HL-60 (cell line): Measurements from ENCODE around the gene ZNF512B.

ENCODE experiments used
- GABPA ChIP-seq: IDR thresholded peaks from 2 replicates; pipeline ENCODE4 v1.6.1; 2012; ENCODE audit warnings: low read depth
- POLR2AphosphoS5 ChIP-seq: IDR thresholded peaks from 2 replicates; pipeline ENCODE4 v1.6.1; 2012; ENCODE audit warnings: low read depth
- REST ChIP-seq: IDR thresholded peaks from 2 replicates; pipeline ENCODE4 v1.6.1; 2012; ENCODE audit warnings: low read depth; ENCODE audit not compliant: insufficient replicate concordance
- SPI1 ChIP-seq: IDR thresholded peaks from 2 replicates; pipeline ENCODE4 v1.6.1; 2012; ENCODE audit warnings: low read depth, mild to moderate bottlenecking, borderline replicate concordance
- TF ChIP-seq, protein P1 (sequence below): IDR thresholded peaks from one replicate; pipeline ENCODE4 v1.5.1; 2011; ENCODE audit warnings: low read length, control low read depth, inconsistent platforms; ENCODE audit not compliant: insufficient read depth

DNA sequence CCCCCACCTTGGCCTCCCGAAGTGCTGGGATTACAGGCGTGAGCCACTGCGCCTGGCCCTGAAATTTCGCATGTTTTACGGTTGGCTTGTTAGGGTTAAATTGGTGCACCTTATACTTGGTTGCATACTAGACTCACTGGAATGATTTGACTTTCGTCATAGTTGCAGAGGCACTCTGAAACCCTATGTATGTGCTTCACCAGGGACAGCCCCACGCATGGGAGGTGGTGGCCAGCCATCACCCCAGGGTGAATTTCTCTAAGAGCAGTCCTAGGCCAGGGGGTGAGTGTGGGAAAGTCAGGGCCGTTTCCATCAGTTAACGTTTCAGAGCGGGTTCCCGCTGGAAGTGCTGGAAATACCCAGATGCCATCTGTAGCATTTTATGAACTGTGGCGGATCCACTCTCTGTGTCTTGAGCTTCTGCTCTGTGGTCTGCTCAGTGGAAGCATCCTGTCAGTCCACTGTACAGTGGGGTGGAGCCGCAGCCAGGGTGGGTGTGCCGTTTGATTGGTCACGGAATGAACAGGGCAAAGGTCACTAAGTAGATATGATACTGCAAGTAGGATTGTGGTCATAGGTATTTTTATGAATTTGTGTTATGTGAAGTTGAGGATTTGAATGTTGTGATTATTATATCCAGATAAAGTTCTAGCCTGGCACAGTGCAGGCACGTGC, 61.6 kb downstream of the ZNF512B start:
- TF ChIP-seq, protein P1, sequence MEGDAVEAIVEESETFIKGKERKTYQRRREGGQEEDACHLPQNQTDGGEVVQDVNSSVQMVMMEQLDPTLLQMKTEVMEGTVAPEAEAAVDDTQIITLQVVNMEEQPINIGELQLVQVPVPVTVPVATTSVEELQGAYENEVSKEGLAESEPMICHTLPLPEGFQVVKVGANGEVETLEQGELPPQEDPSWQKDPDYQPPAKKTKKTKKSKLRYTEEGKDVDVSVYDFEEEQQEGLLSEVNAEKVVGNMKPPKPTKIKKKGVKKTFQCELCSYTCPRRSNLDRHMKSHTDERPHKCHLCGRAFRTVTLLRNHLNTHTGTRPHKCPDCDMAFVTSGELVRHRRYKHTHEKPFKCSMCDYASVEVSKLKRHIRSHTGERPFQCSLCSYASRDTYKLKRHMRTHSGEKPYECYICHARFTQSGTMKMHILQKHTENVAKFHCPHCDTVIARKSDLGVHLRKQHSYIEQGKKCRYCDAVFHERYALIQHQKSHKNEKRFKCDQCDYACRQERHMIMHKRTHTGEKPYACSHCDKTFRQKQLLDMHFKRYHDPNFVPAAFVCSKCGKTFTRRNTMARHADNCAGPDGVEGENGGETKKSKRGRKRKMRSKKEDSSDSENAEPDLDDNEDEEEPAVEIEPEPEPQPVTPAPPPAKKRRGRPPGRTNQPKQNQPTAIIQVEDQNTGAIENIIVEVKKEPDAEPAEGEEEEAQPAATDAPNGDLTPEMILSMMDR = no peak
- TF ChIP-seq POLR2AphosphoS5 (no peak; the same call in 1 of the 2 replicates), GABPA (no peak), REST (no peak), SPI1 (no peak)
